ENCODE measurements around the gene CCDC167. TPM values are rescaled to one million over a fixed set of nuclear protein-coding genes. Genes with fewer than 3 reads are reported as not detected.
"Not testable (repeated sequence)": the region's sequence is repeated elsewhere in the genome, so short reads cannot be mapped to it uniquely, and the experiment has no call there.

The CCDC167 gene
- total and polyA plus RNA-seq, 4 donors, result 16.6 to 57.2 (median 51.1) TPM

DNA sequence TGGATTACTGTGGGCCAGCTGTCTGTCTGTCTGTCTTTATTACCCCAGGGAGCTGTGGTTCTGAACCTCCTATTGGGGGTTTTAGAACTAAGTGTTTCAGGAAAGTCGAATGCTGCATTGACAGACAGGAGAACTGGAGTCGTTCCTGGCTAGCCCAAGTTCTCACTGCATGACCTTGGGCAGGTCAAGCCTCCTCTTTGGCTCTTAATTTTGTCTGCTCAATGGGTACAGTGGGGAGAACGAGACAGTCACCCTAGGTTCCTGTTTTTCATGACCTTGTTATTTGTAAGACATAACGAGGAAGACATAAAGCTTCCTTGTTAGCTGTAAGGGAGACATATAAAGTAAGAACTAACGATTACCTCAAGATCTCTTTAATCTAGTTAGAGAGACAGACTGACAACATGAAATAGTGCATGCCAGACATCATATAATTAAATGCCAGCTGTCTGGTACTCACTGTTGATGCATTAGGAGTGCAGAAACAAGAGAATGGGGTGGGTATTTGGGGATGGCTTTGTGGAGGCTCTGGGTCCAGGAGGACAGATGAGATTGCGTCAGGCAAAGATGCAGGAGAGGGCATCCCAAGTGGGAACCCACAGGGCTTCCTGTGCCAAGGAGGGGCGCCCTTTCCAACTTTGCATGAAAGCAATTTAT, 3.7 kb upstream of the CCDC167 start:
- Histone ChIP-seq H3K27ac (ENCODE audit: low read depth, low read length) (no peak overlapping the region), H3K4me3 (ENCODE audit: low read depth, low read length) (no peak overlapping the region), H3K27me3 (ENCODE audit: control insufficient read depth, insufficient read depth, low read length) (no peaks in the 10 kb centered on the region), H3K36me3 (ENCODE audit: control insufficient read depth, insufficient read depth, low read length) (no peaks in the 10 kb centered on the region), H3K4me1 (ENCODE audit: control insufficient read depth, insufficient read depth, low read length) (peaks cover 7% of the 10 kb centered on the region), H3K9me3 (ENCODE audit: control insufficient read depth, insufficient read depth, low read length) (no peaks in the 10 kb centered on the region)
- DNase-seq (ENCODE audit: low read depth in 4 of 6, low spot score in 6 of 6), result no peak
- 67% methylated on average over 4 of the region's 7 CpGs for WGBS (ENCODE audit: insufficient coverage)

- no peak for DNase-seq (ENCODE audit: low read depth in 4 of 6, low spot score in 6 of 6)
- H3K36me3 ChIP-seq (ENCODE audit: control insufficient read depth, insufficient read depth, low read length), result no peaks in the 10 kb centered on the region
- H3K27me3 ChIP-seq (ENCODE audit: control insufficient read depth, insufficient read depth, low read length), result no peaks in the 10 kb centered on the region
- H3K27ac ChIP-seq (ENCODE audit: low read depth, low read length), result no peak overlapping the region
- WGBS (ENCODE audit: insufficient coverage), result 44% methylated on average over 5 of the region's 7 CpGs
- H3K4me1 ChIP-seq (ENCODE audit: control insufficient read depth, insufficient read depth, low read length), result peaks cover 7% of the 10 kb centered on the region
- H3K9me3 ChIP-seq (ENCODE audit: control insufficient read depth, insufficient read depth, low read length), result no peaks in the 10 kb centered on the region
- no peak overlapping the region for H3K4me3 ChIP-seq (ENCODE audit: low read depth, low read length)
Observed at GRCh38 chr6:37502703-37503291, 3.1 kb upstream of the CCDC167 start.

- no peaks in the 10 kb centered on the region for H3K36me3 ChIP-seq (ENCODE audit: control insufficient read depth, insufficient read depth, low read length)
- no peak for DNase-seq (ENCODE audit: low read depth in 4 of 6, low spot score in 6 of 6)
- no peak overlapping the region for H3K4me3 ChIP-seq (ENCODE audit: low read depth, low read length)
- no peaks in the 10 kb centered on the region for H3K9me3 ChIP-seq (ENCODE audit: control insufficient read depth, insufficient read depth, low read length)
- no peak overlapping the region for H3K27ac ChIP-seq (ENCODE audit: low read depth, low read length)
- no peaks in the 10 kb centered on the region for H3K27me3 ChIP-seq (ENCODE audit: control insufficient read depth, insufficient read depth, low read length)
- WGBS (ENCODE audit: insufficient coverage), result 70% methylated on average over 4 of the region's 10 CpGs
- peaks cover 7% of the 10 kb centered on the region for H3K4me1 ChIP-seq (ENCODE audit: control insufficient read depth, insufficient read depth, low read length)
Observed at GRCh38 chr6:37501632-37502491, 2.2 kb upstream of the CCDC167 start.

GRCh38 chr6:37500904-37501303, 1.2 kb upstream of the CCDC167 start:
- not testable (repeated sequence) for H3K9me3 ChIP-seq (ENCODE audit: control insufficient read depth, insufficient read depth, low read length); H3K4me3 ChIP-seq (ENCODE audit: low read depth, low read length); H3K4me1 ChIP-seq (ENCODE audit: control insufficient read depth, insufficient read depth, low read length); H3K27ac ChIP-seq (ENCODE audit: low read depth, low read length); H3K36me3 ChIP-seq (ENCODE audit: control insufficient read depth, insufficient read depth, low read length); H3K27me3 ChIP-seq (ENCODE audit: control insufficient read depth, insufficient read depth, low read length); DNase-seq (ENCODE audit: low read depth in 4 of 6, low spot score in 6 of 6)
- WGBS (ENCODE audit: insufficient coverage), result 96% methylated on average over 6 of the region's 6 CpGs

DNA sequence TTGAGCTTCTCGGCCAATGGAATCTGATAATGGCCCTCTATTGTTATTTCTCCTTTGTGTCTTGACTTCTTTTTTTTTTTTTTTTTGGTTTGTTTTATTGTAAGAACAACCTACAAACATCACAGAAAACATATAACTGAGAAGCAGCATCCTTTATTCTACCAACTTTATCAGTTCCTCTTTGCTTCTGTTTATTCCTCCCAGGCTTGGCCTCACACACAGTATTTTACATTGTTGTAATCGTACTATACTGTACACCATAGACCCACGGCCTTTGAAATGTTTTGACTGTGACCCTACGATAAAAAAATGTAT, 558 bp upstream of the CCDC167 start:
- Histone ChIP-seq H3K4me1 (ENCODE audit: control insufficient read depth, insufficient read depth, low read length) (peaks cover 7% of the 10 kb centered on the region), H3K27me3 (ENCODE audit: control insufficient read depth, insufficient read depth, low read length) (no peaks in the 10 kb centered on the region), H3K36me3 (ENCODE audit: control insufficient read depth, insufficient read depth, low read length) (no peaks in the 10 kb centered on the region), H3K9me3 (ENCODE audit: control insufficient read depth, insufficient read depth, low read length) (no peaks in the 10 kb centered on the region), H3K4me3 (ENCODE audit: low read depth, low read length) (peak overlapping the region; percentile 60), H3K27ac (ENCODE audit: low read depth, low read length) (no peak overlapping the region)
- WGBS (ENCODE audit: insufficient coverage), result no CpG with 5 or more reads among the region's 4 CpGs
- no peak for DNase-seq (ENCODE audit: low read depth in 4 of 6, low spot score in 6 of 6)

DNA sequence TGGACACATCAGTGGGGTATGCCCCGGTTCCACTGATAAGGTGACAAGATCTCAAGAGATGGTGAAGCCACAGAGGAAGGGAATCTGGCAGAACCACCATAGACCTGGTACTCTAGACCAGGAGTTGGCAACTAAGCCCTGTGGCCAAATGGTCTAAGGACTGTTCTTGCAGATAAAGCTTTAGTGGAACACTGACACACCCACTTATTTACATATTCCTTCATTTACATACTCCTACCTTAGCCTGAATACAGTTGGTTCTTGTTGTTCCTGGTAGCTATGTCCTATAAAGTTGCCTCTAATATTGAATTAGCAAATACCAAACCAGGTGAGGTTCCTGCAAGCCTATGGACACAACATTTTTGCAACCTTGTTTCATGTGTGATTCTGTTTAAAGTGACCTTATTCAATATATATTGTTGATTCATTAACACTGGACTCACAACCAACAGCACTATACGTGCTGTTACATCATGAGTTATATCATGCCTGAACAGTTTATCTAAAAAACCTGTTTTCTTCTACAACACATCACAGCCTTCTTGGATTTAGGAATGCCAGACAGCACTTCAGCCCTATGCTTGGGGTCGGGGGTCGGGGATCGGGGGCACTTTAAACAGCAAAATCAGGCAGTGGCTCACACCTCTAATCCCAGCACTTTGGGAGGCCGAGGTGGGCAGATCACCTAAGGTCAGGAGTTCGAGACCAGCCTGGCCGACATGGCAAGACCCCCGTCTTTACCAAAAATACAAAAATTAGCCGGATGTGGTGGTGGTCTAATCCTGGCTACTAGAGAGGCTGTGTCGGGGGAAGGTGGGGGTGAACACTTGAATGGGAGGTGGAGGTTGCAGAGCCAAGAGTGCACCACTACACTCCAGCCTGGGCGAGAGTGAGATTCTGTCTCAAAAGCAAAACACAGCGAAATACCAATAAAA, 2.5 kb downstream of the CCDC167 start:
- 89% methylated on average over 10 of the region's 13 CpGs for WGBS (ENCODE audit: insufficient coverage)
- Histone ChIP-seq H3K4me1 (ENCODE audit: control insufficient read depth, insufficient read depth, low read length) (peaks cover 20% of the 10 kb centered on the region), H3K27me3 (ENCODE audit: control insufficient read depth, insufficient read depth, low read length) (no peaks in the 10 kb centered on the region), H3K36me3 (ENCODE audit: control insufficient read depth, insufficient read depth, low read length) (no peaks in the 10 kb centered on the region), H3K27ac (ENCODE audit: low read depth, low read length) (no peak overlapping the region), H3K9me3 (ENCODE audit: control insufficient read depth, insufficient read depth, low read length) (no peaks in the 10 kb centered on the region), H3K4me3 (ENCODE audit: low read depth, low read length) (no peak overlapping the region)
- DNase-seq (ENCODE audit: low read depth in 4 of 6, low spot score in 6 of 6), result no peak

DNA sequence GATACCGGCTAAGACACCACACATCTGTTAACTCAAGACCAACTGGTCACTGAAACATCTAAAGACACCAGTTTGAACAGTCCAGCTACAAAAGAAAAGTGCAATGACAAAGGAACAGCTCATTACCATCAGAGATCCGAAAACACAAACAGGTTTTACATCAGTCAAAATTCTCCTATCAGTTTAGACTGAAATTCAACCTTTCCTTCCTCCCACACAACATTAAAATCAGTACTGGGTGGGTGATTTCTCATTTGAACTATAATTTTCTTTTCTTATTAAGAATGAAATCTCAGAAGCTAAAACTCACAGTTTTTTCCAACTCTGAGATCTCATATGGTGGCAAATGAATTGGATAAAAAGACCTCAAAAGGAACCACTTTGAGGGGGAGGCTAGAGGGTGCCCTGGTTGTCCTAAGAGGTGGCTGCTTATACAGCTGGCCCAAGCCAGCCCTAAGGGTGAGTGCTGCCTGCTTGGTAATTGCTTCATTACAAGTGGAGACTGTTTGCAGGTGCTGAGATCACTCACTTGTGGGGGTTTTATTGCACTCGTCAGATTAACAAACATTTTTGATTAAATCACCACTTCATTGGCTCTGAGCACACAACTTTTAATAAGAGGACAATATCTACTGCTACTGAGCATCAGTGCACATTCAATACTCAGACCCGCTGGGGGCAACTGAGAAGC, 4.3 kb downstream of the CCDC167 start:
- WGBS (ENCODE audit: insufficient coverage), result 86% methylated on average over 2 of the region's 4 CpGs
- H3K27ac ChIP-seq (ENCODE audit: low read depth, low read length), result no peak overlapping the region
- no peak overlapping the region for H3K4me3 ChIP-seq (ENCODE audit: low read depth, low read length)
- peak in 1 of 6 donors; percentile 79 for DNase-seq (ENCODE audit: low read depth in 4 of 6, low spot score in 6 of 6)
- H3K9me3 ChIP-seq (ENCODE audit: control insufficient read depth, insufficient read depth, low read length), result no peaks in the 10 kb centered on the region
- no peaks in the 10 kb centered on the region for H3K27me3 ChIP-seq (ENCODE audit: control insufficient read depth, insufficient read depth, low read length)
- H3K36me3 ChIP-seq (ENCODE audit: control insufficient read depth, insufficient read depth, low read length), result no peaks in the 10 kb centered on the region
- H3K4me1 ChIP-seq (ENCODE audit: control insufficient read depth, insufficient read depth, low read length), result peaks cover 39% of the 10 kb centered on the region

DNA sequence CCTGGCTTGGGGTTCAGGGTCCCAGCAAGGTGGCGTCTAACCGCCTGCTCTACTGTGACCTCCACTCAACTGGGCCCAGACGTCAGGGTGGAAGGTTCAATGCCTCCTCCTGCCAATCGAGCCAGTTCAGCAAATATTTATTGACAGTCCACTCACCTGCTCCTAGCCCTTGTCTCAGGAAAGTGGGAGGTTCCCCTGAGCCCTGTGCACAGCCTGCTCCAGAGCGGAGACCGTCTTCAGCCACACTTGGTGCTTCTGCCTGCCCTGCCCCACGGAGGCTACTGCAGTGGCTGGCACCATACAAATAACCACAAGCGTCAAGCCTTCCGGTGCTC, 6.1 kb downstream of the CCDC167 start:
- no peak overlapping the region for H3K27ac ChIP-seq (ENCODE audit: low read depth, low read length)
- no peaks in the 10 kb centered on the region for H3K27me3 ChIP-seq (ENCODE audit: control insufficient read depth, insufficient read depth, low read length)
- H3K9me3 ChIP-seq (ENCODE audit: control insufficient read depth, insufficient read depth, low read length), result no peaks in the 10 kb centered on the region
- H3K4me1 ChIP-seq (ENCODE audit: control insufficient read depth, insufficient read depth, low read length), result peaks cover 50% of the 10 kb centered on the region
- WGBS (ENCODE audit: insufficient coverage), result 69% methylated on average over 7 of the region's 9 CpGs
- no peak for DNase-seq (ENCODE audit: low read depth in 4 of 6, low spot score in 6 of 6)
- no peak overlapping the region for H3K4me3 ChIP-seq (ENCODE audit: low read depth, low read length)
- H3K36me3 ChIP-seq (ENCODE audit: control insufficient read depth, insufficient read depth, low read length), result no peaks in the 10 kb centered on the region
